Sigmoid colon (tissue), 7 donors: Measurements from ENCODE around the gene BSND. TPM values are rescaled to one million over a fixed set of nuclear protein-coding genes. Genes with fewer than 3 reads are reported as not detected.

Source experiments
- DNase-seq: peaks from one replicate; pipeline ENCODE4 v3.0.0-alpha.2; 2019
- H3K27ac ChIP-seq, 4 donors: fragments of 200-600 bp; sonication (generic); one replicate each; pipeline ENCODE4 v1.5.1; 2016 to 2019; ENCODE audit warnings: mild to moderate bottlenecking in 1 of 4
- H3K27me3 ChIP-seq, 3 donors: fragments of 200-600 bp; sonication (generic); one replicate each; pipeline ENCODE4 v1.5.1; 2019; ENCODE audit warnings: mild to moderate bottlenecking in 1 of 3
- H3K36me3 ChIP-seq, 4 donors: fragments of 200-600 bp; sonication (generic); one replicate each; pipeline ENCODE4 v1.5.1; 2016 to 2019
- H3K4me1 ChIP-seq, 4 donors: fragments of 200-600 bp; sonication (generic); one replicate each; pipeline ENCODE4 v1.5.1; 2017 to 2019
- H3K4me3 ChIP-seq, 4 donors: fragments of 200-600 bp; sonication (generic); one replicate each; pipeline ENCODE4 v1.5.1; 2017 to 2019; ENCODE audit warnings: mild to moderate bottlenecking in 2 of 4, moderate library complexity in 1 of 4
- H3K9me3 ChIP-seq, 4 donors: fragments of 200-600 bp in 3 of 4; sonication (generic) in 3 of 4; one replicate each; pipeline versions ENCODE4 v1.5.1 to v1.6.1; 2013 to 2019
- CTCF ChIP-seq, 4 experiments: fragments of 450-650 bp in 3 of 4; fragments of 200-600 bp in 1 of 4; IDR thresholded peaks; one replicate each; pipeline ENCODE4 v1.5.1; 2016 to 2019; ENCODE audit warnings: antibody characterized with exemption in 4 of 4, mild to moderate bottlenecking in 3 of 4, moderate library complexity in 2 of 4
- EP300 ChIP-seq, 4 donors: sonication (generic); formaldehyde crosslinking; IDR thresholded peaks; one replicate each; pipeline ENCODE4 v1.6.1; 2017; ENCODE audit warnings: antibody characterized with exemption in 4 of 4
- POLR2A ChIP-seq, 2 donors: fragments of 450-650 bp; IDR thresholded peaks; one replicate each; pipeline ENCODE4 v1.6.1; 2016; ENCODE audit warnings: antibody characterized with exemption in 2 of 2, mild to moderate bottlenecking in 2 of 2, moderate library complexity in 2 of 2
- POLR2AphosphoS5 ChIP-seq, 4 donors: sonication (generic); formaldehyde crosslinking; IDR thresholded peaks; one replicate each; pipeline ENCODE4 v1.6.1; 2017; ENCODE audit warnings: antibody characterized with exemption in 4 of 4
- WGBS, 2 donors: extraction: QIAGEN DNeasy Blood & Tissue Kit; methylation state at CpG; one replicate each; pipeline ENCODE4 v1.1.7; 2013; 5-methylcytosine and 5-hydroxymethylcytosine counted together
- intact Hi-C: fragments of 100-400 bp; cut with DNase I; formaldehyde crosslinking; loops from one replicate; pipeline ENCODE4 v1.15.1; 2023
- polyA plus RNA-seq, 3 donors: library from polyadenylated mRNA; stranded (reverse); fragments of 200-250 nt; gene quantifications; one replicate each; pipeline ENCODE4 v1.2.3, GENCODE V29; 2013
- total RNA-seq, 4 donors: library from RNA; depleted of rRNA; stranded (reverse); fragments of >200 nt; gene quantifications; one replicate each; pipeline ENCODE4 v1.1.0, GENCODE V29; 2016
- donor health status: healthy with polysubstance abuse.
- donor health status: Bipolar disorder and iron deficiency.
- donor health status: healthy.

Gene BSND
- total and polyA plus RNA-seq, 7 donors: not detected

GRCh38 chr1:55055951-55056631 lies 57.4 kb downstream of the BSND start:
- H3K4me3 ChIP-seq: no peak overlapping the region
- no peaks in the 10 kb centered on the region for H3K27me3 ChIP-seq
- DNase-seq: no peak
- no peaks in the 10 kb centered on the region for H3K36me3 ChIP-seq
- TF ChIP-seq POLR2AphosphoS5 (IDR thresholded peaks at IDR 0.05) (no peak), POLR2A (IDR thresholded peaks at IDR 0.05) (no peak), CTCF (IDR thresholded peaks at IDR 0.05) (no peak), EP300 (IDR thresholded peaks at IDR 0.05) (no peak)
- H3K9me3 ChIP-seq: no peaks in the 10 kb centered on the region
- H3K27ac ChIP-seq: no peak overlapping the region
- no peaks in the 10 kb centered on the region for H3K4me1 ChIP-seq
- WGBS, 2 donors: 93 to 94% methylated on average over 42 of the region's 42 CpGs
- intact Hi-C loops: no loop called here

GRCh38 chr1:55056632-55056992 lies 57.9 kb downstream of the BSND start:
- TF ChIP-seq EP300 (IDR thresholded peaks at IDR 0.05): no peak
- no peak for TF ChIP-seq CTCF (IDR thresholded peaks at IDR 0.05)
- no peak for TF ChIP-seq POLR2A (IDR thresholded peaks at IDR 0.05)
- TF ChIP-seq POLR2AphosphoS5 (IDR thresholded peaks at IDR 0.05): no peak
- intact Hi-C loops: no loop called here
- H3K9me3 ChIP-seq: no peaks in the 10 kb centered on the region
- DNase-seq: no peak
- no peaks in the 10 kb centered on the region for H3K36me3 ChIP-seq
- no peak overlapping the region for H3K4me3 ChIP-seq
- no peaks in the 10 kb centered on the region for H3K4me1 ChIP-seq
- WGBS, 2 donors: 95 to 97% methylated on average over 20 of the region's 20 CpGs
- H3K27me3 ChIP-seq: no peaks in the 10 kb centered on the region
- no peak overlapping the region for H3K27ac ChIP-seq

- no peaks in the 10 kb centered on the region for H3K9me3 ChIP-seq
- H3K36me3 ChIP-seq: no peaks in the 10 kb centered on the region
- WGBS, 2 donors: 92 to 94% methylated on average over 15 of the region's 15 CpGs
- no peak for DNase-seq
- no peak overlapping the region for H3K27ac ChIP-seq
- peaks cover 0 to 8% (median 6%) of the 10 kb centered on the region in 4 donors for H3K4me1 ChIP-seq
- intact Hi-C loops: no loop called here
- H3K27me3 ChIP-seq: no peaks in the 10 kb centered on the region
- TF ChIP-seq POLR2A (IDR thresholded peaks at IDR 0.05): no peak
- no peak for TF ChIP-seq CTCF (IDR thresholded peaks at IDR 0.05)
- no peak for TF ChIP-seq POLR2AphosphoS5 (IDR thresholded peaks at IDR 0.05)
- TF ChIP-seq EP300 (IDR thresholded peaks at IDR 0.05): no peak
- H3K4me3 ChIP-seq: no peak overlapping the region
These were observed 58.7 kb downstream of the BSND start for GRCh38 chr1:55057270-55057955.

- no peaks in the 10 kb centered on the region for H3K27me3 ChIP-seq
- intact Hi-C loops: no loop called here
- no peaks in the 10 kb centered on the region for H3K36me3 ChIP-seq
- H3K4me3 ChIP-seq: no peak overlapping the region
- no peak for DNase-seq
- no peak overlapping the region for H3K27ac ChIP-seq
- H3K9me3 ChIP-seq: no peaks in the 10 kb centered on the region
- peaks cover 0 to 11% (median 7%) of the 10 kb centered on the region in 4 donors for H3K4me1 ChIP-seq
- TF ChIP-seq CTCF (IDR thresholded peaks at IDR 0.05) (no peak), POLR2A (IDR thresholded peaks at IDR 0.05) (no peak), POLR2AphosphoS5 (IDR thresholded peaks at IDR 0.05) (no peak), EP300 (IDR thresholded peaks at IDR 0.05) (no peak)
- 93 to 96% methylated on average over 6 of the region's 6 CpGs for WGBS, 2 donors
These were observed 59.2 kb downstream of the BSND start for GRCh38 chr1:55057956-55058298.
